LNCaP clone FGC (cell line): ENCODE measurements around the gene CREB3L1.

ENCODE experiments used
- DNase-seq: peaks from one replicate; pipeline ENCODE4 v3.0.0-alpha.2; 2011; ENCODE audit warnings: low read depth
- H3K4me3 ChIP-seq: 2 replicates; pipeline ENCODE4 v1.5.1; 2011; ENCODE audit warnings: mild to moderate bottlenecking, low read depth, low read length, control low read depth
- TF ChIP-seq, protein P1 (sequence below): IDR thresholded peaks from 2 replicates; pipeline ENCODE4 v1.5.1; 2012; ENCODE audit warnings: mild to moderate bottlenecking; ENCODE audit not compliant: control insufficient read depth, insufficient read depth; ENCODE audit errors: extremely low read depth

The CREB3L1 gene

DNA sequence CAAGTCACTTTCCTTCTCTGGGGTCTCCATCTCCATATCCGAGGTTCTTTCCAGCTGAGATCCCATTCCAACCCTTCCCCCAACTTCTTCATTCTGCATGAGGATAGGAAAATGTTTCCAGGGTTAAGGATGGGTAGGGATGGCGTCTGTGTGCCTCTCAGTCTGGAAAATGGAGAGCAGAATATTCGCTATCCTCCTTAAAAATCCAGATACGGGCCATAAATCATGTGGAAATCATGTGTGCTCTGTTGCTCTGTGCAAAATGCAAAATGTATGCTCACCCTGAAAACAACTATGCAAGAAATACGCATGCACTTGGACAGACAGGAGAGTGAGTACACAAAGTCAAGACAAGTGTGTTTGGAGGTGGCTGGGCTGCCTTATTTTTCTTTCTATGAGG, 3.2 kb downstream of the CREB3L1 start:
- no peak overlapping the region for H3K4me3 ChIP-seq
- TF ChIP-seq, protein P1, sequence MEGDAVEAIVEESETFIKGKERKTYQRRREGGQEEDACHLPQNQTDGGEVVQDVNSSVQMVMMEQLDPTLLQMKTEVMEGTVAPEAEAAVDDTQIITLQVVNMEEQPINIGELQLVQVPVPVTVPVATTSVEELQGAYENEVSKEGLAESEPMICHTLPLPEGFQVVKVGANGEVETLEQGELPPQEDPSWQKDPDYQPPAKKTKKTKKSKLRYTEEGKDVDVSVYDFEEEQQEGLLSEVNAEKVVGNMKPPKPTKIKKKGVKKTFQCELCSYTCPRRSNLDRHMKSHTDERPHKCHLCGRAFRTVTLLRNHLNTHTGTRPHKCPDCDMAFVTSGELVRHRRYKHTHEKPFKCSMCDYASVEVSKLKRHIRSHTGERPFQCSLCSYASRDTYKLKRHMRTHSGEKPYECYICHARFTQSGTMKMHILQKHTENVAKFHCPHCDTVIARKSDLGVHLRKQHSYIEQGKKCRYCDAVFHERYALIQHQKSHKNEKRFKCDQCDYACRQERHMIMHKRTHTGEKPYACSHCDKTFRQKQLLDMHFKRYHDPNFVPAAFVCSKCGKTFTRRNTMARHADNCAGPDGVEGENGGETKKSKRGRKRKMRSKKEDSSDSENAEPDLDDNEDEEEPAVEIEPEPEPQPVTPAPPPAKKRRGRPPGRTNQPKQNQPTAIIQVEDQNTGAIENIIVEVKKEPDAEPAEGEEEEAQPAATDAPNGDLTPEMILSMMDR, result no peak

DNA sequence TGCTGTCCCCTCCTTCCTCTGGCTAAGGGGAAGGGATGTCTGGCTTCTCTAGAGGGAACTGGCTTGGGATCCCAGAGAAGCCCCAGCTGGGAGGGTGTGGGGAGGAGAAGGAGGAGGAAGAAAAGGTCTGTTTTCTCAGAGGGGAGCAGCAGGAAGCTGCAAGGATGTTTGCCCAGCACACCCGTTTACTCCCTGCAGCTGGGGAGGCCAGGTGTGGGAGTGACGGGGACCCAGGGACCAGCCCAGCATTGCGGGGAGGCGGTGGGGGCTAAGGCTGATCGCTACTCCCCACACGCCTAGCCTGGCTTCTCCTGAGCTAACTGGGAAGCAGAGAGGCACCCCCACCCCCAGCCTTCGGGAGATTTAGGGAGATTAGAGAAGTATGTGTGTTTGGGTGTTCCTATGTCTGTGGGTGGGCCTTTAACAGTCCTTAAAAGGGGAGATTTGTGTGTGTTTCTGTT, 3.9 kb downstream of the CREB3L1 start:
- H3K4me3 ChIP-seq, result no peak overlapping the region
- TF ChIP-seq, protein P1, result no peak
- DNase-seq, result no peak

More for the DNA sequence above, 3.2 kb downstream of the CREB3L1 start:
- no peak for DNase-seq

DNA sequence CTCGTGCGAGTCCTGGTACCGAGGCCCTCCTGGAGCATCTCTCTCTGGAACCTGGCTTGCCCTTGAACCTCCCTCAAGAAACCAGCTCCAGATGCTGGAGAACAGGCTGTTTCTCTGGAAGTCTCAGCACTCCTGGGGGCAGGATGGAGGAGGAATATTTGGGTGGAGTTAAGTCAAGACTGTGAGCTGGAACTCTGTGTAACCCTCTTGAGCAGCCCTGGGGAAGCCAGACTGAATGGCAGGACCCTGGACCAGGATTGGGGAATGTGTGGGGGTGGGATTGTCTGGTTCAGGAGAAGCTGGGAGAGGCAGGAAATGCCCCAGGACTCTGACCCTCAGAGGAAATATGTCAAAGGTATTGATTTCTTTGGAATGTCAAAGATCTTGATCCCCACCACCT, 7.7 kb downstream of the CREB3L1 start:
- TF ChIP-seq, protein P1, result no peak
- no peak for DNase-seq
- no peak overlapping the region for H3K4me3 ChIP-seq

DNA sequence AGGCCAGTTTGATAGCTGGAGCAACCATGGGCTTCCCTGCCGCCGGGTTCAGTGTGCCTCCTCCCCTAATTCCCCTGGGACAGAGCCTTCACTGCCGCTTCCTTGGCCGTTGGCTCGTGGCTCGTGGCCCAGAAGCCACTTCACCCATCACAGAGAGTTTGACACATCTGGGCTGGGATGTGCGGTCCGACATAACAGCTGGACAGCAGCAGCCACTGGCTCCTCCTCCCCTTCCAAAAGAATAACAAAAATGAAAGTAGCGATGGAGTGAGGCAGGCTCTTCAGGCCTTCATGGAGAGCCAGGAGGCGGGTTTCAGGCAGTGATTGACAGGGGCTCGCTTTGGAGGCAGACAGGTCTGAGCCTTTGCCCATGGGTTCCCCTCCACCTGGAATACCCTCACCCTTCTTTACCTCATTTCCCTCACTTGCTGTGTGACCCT, 8.2 kb downstream of the CREB3L1 start:
- no peak overlapping the region for H3K4me3 ChIP-seq

DNA sequence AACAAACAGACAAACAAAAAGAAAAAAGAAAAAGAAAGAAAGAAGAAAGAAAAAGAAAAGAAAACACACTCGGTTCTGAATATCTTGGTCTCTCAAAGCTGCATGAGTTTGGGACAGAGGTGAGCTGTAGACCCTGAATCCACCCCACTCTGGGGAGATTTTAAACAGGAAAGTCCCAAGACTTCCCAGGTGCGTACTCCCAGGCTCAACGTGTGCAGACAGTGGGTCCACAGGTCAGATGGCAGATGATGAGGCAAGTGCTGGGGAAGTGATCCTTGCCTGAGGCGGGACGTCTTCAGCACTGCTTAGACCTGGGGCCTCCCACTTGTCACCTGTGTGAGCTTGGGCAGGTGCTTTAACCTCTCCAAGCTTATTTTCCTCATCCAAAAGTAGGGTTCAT, 9.3 kb downstream of the CREB3L1 start:
- H3K4me3 ChIP-seq, result no peak overlapping the region
- TF ChIP-seq, protein P1, result no peak
- no peak for DNase-seq

More for the DNA sequence above, 8.2 kb downstream of the CREB3L1 start:
- DNase-seq, result no peak
- TF ChIP-seq, protein P1, result no peak

DNA sequence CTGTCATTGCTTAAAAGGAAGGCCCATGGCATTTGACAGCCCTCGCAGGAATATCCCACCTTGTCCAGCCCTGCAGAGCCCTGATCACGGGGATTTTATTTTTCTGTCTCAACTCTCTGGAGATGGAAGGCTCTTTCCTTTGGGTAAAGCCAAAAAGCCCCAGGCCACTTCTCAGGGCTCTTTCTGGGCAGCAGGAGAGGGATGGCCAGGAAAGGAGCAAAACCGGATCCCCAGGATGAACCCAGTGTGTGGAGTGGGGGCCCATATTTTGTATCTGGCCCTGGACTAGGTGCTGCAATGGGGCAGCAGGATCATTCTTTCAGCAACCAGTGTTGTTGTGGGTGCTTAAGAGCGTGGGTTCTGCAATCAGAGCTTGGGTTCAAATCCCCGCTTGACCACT, 11.0 kb downstream of the CREB3L1 start:
- TF ChIP-seq, protein P1, result no peak
- H3K4me3 ChIP-seq, result no peak overlapping the region
- DNase-seq, result no peak

DNA sequence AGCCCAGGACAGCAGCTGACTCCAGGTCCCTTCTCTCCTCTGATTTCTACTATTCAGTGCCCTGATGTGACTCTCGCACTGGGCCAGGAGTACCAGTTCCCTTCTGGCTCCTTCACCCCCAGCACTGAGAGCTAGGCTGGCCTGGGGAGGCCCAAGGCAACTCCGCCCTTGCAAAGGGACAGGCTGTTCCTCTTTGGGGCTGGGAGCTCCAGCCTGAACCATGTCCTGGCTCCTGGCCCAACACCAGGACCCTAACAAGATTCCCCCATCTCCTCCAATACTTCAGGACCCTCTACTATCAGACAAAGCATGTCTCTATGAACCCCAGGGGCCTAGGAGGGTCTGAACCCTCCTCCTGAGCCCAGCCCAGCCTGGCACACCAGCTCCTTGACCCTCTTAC, 12.5 kb downstream of the CREB3L1 start:
- no peak overlapping the region for H3K4me3 ChIP-seq
- no peak for DNase-seq
- TF ChIP-seq, protein P1, result no peak
